BJ (cell line): Measurements from ENCODE around the gene PIAS1. TPM values are rescaled to one million over a fixed set of nuclear protein-coding genes. Genes with fewer than 3 reads are reported as not detected.

Experiments used
- CTCF ChIA-PET: fragments of 350-600 bp; formaldehyde crosslinking; extraction: SDS; loops from one replicate; lab custom pipeline; 2021; ENCODE audit warnings: antibody characterized with exemption, inconsistent platforms; lab: Yijun Ruan, JAX
- POLR2A ChIA-PET: fragments of 300-600 bp; sonication (Branson Sonifier 250); formaldehyde crosslinking; extraction: SDS; loops from one replicate; lab custom pipeline; 2021; ENCODE audit warnings: antibody characterized with exemption; lab: Charles Lee
- DNase-seq: peaks from one replicate; pipeline ENCODE4 v3.0.0-alpha.2; 2011; ENCODE audit warnings: low read depth
- H3K27me3 ChIP-seq: 2 replicates; pipeline ENCODE4 v1.6.0; 2011; ENCODE audit warnings: low read length; ENCODE audit not compliant: control insufficient read depth, insufficient read depth
- H3K36me3 ChIP-seq: 2 replicates; pipeline ENCODE4 v1.5.1; 2011; ENCODE audit warnings: low read length; ENCODE audit not compliant: control insufficient read depth, insufficient read depth
- H3K4me3 ChIP-seq: 2 replicates; pipeline ENCODE4 v1.5.1; 2011; ENCODE audit warnings: low read depth, mild to moderate bottlenecking, control low read depth, low read length
- polyA plus RNA-seq: library from polyadenylated mRNA; depleted of rRNA; stranded (reverse); fragments of >200 nt; gene quantifications from 2 replicates; pipeline ENCODE4 v1.2.3, GENCODE V29; 2011
- TF ChIP-seq, protein P1 (sequence below): IDR thresholded peaks from 2 replicates; pipeline ENCODE4 v1.5.1; 2011; ENCODE audit warnings: low read depth, mild to moderate bottlenecking, control low read depth, inconsistent platforms, low read length, moderate library complexity; ENCODE audit not compliant: insufficient read depth

PIAS1 gene
- polyA plus RNA-seq, 1 experiment: 37.4 TPM

DNA sequence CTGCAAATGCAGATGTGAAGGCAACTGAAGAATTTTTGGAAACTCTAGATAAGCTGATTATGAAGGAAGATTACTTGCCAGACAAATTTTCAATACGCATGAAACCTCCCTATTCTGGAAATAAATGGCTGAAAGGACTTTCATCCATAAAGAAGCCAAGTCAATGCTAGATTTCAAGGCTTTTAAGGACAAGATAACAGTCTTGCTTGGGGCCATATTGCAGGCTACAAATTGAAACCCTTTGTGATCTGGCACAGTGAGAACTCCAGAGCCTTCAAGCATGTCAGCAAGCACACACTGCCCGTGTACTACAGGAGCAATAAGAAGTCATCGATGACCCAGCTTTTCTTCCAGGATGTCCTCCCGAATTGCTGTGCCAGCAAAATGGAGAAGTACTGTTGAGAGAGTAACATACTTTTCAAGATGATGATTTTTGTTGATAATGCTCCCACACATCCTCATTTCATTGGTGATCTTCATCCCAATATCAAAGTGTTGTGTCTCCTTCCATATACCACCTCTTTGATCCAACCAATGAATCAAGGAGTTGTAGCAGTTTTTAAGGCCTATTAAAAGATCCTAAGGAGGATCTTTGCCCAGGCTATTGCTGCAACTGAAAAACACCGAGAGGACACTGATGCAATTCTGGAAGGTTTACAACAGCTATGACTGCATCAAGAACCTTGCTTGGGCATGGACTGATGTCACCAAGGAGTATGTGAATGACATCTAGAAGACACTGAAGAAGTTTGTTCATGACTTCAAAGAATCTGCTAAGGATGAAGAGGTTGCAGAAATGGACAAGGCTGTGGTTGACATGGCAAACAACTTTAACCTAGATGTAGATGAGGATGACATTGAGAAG, 130.7 kb downstream of the PIAS1 start:
- Histone ChIP-seq H3K36me3 (peaks cover 5% of the 10 kb centered on the region), H3K27me3 (no peaks in the 10 kb centered on the region), H3K4me3 (no peak overlapping the region)
- TF ChIP-seq, protein P1, sequence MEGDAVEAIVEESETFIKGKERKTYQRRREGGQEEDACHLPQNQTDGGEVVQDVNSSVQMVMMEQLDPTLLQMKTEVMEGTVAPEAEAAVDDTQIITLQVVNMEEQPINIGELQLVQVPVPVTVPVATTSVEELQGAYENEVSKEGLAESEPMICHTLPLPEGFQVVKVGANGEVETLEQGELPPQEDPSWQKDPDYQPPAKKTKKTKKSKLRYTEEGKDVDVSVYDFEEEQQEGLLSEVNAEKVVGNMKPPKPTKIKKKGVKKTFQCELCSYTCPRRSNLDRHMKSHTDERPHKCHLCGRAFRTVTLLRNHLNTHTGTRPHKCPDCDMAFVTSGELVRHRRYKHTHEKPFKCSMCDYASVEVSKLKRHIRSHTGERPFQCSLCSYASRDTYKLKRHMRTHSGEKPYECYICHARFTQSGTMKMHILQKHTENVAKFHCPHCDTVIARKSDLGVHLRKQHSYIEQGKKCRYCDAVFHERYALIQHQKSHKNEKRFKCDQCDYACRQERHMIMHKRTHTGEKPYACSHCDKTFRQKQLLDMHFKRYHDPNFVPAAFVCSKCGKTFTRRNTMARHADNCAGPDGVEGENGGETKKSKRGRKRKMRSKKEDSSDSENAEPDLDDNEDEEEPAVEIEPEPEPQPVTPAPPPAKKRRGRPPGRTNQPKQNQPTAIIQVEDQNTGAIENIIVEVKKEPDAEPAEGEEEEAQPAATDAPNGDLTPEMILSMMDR: no peak
- no peak for DNase-seq
- CTCF ChIA-PET: interaction anchor here (0.6 to 1.8 kb wide), 5 partner anchors 10 to 1282 kb away, joined by 3 to 7 read pairs (median 3); no protein-coding TSS in a partner anchor
- POLR2A ChIA-PET: no interaction called here

DNA sequence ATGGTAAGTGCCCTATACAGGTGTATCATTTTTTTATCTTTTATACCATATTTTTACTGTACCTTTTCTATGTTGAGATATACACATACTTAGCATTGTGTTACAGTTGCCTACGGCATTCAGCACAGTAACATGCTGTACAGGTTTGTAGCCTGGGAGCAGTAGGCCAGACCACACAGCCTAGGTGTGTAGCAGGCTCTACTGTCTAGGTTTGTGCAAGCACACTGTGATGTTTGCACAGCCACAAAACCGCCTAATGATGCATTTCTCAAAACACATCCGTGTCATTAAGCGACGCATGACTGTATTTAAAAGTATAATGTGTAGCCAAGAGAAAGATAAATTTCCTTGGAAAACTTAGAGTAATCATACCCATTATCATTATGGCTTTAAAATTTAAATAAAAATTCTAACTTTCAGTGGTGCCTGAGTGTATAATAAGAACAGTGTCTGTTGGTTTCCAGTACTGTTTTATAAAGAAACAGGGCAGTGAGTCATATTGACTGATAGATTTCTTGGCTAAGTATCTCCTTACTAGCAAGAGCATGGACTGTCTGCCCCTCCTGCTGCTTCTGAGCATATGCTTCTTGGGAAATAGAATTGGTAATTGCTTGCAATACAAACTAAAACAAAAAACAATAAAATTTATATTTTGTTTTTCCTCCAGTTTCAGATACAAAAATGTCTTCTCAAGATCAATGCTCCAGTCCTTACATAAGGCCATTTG, 132.7 kb downstream of the PIAS1 start:
- DNase-seq: peak; percentile 22
- H3K4me3 ChIP-seq: no peak overlapping the region
- H3K27me3 ChIP-seq: no peaks in the 10 kb centered on the region
- H3K36me3 ChIP-seq: peaks cover 4% of the 10 kb centered on the region
- TF ChIP-seq, protein P1: no peak
- POLR2A ChIA-PET: no interaction called here
- CTCF ChIA-PET: no interaction called here

DNA sequence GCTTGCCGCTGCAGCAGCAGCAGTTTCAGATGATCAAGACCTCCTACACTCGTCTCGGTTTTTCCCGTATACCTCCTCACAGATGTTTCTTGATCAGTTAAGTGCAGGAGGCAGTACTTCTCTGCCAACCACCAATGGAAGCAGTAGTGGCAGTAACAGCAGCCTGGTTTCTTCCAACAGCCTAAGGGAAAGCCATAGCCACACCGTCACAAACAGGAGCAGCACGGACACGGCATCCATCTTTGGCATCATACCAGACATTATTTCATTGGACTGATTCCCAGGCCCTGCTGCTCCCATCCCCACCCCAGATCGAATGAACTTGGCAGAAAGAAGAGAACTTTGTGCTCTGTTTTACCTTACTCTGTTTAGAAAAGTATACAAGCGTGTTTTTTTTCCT, 133.4 kb downstream of the PIAS1 start:
- Histone ChIP-seq H3K27me3 (no peaks in the 10 kb centered on the region), H3K36me3 (peaks cover 4% of the 10 kb centered on the region), H3K4me3 (no peak overlapping the region)
- POLR2A ChIA-PET: no interaction called here
- peak; percentile 59 for DNase-seq
- TF ChIP-seq, protein P1: no peak
- CTCF ChIA-PET: no interaction called here

DNA sequence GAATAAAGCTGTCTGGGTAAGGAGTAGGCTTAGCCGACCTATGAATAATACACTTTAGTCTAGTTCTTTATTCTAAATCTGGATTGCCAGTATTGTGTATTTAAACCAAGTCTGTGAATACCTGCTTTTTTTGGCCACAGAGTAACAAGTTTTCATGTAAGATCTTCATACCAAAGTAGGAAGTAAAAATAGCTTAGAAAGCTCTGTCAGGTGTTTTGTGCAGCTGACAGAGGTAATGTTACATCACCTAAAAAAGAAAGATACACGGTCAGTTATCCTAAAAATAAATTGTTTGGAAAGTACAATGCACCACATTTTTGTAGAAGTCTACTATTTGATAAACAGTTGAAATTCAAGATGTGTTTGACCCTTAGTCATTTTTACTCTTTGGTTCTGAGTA, 134.5 kb downstream of the PIAS1 start:
- H3K27me3 ChIP-seq: no peaks in the 10 kb centered on the region
- no peak overlapping the region for H3K4me3 ChIP-seq
- CTCF ChIA-PET: no interaction called here
- TF ChIP-seq, protein P1: no peak
- POLR2A ChIA-PET: no interaction called here
- DNase-seq: no peak
- H3K36me3 ChIP-seq: peaks cover 4% of the 10 kb centered on the region

DNA sequence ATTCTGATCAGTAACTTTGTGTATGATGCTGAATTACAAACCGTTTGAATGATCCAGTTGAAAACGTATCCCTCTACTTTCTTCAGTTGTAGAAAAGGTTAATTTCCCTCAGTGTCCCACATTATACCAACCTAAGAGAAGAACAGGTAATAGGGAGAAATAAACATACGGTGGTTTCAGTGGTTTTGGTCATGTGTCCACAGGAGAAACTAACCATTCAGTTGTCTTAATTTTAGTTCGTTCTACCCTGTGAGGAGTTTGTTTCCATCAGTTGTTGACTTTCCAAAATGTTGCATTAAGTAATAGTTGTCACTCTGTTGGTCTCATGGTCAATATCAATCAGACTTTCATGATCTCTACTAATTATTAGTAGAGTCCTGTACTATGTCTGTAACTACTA, 135.9 kb downstream of the PIAS1 start:
- H3K27me3 ChIP-seq: no peaks in the 10 kb centered on the region
- DNase-seq: no peak
- ChIA-PET CTCF (interaction anchor here (1.0 to 1.3 kb wide), 2 partner anchors 37 to 327 kb away, joined by 3 to 4 read pairs; no protein-coding TSS in a partner anchor), POLR2A (no interaction called here)
- TF ChIP-seq, protein P1: no peak
- H3K36me3 ChIP-seq: peaks cover 2% of the 10 kb centered on the region; the same call in 1 of the 2 replicates
- H3K4me3 ChIP-seq: no peak overlapping the region
